Spleen (tissue), 11 donors: ENCODE data around the gene THSD4. TPM values are rescaled to one million over a fixed set of nuclear protein-coding genes. Genes with fewer than 3 reads are reported as not detected.

Experiments used
- DNase-seq: peaks from one replicate; pipeline ENCODE4 v3.0.0-alpha.2; 2020
- H3K27ac ChIP-seq, 8 donors: fragments of 200-600 bp; sonication (generic) in 7 of 8; 1 replicate in 4 of 8; 2 replicates in 4 of 8; pipeline versions ENCODE4 v1.5.0 to v1.8.0; 2016 to 2021; ENCODE audit warnings: inconsistent platforms in 4 of 8, mild to moderate bottlenecking in 4 of 8, moderate library complexity in 1 of 8
- H3K27me3 ChIP-seq, 7 donors: fragments of 200-600 bp; sonication (generic) in 6 of 7; replicated peaks in 1 of 7; 1 replicate in 4 of 7; 2 replicates in 3 of 7; pipeline versions ENCODE4 v1.5.0 to v1.8.0; 2016 to 2021; ENCODE audit warnings: inconsistent platforms in 3 of 7, mild to moderate bottlenecking in 1 of 7
- H3K36me3 ChIP-seq, 6 donors: fragments of 200-600 bp; sonication (generic) in 5 of 6; 1 replicate in 4 of 6; 2 replicates in 2 of 6; pipeline versions ENCODE4 v1.5.0 to v1.8.0; 2016 to 2021; ENCODE audit warnings: inconsistent platforms in 2 of 6
- H3K4me1 ChIP-seq, 6 donors: fragments of 200-600 bp; sonication (generic) in 5 of 6; 1 replicate in 3 of 6; 2 replicates in 3 of 6; pipeline versions ENCODE4 v1.5.0 to v1.8.0; 2016 to 2021; ENCODE audit warnings: inconsistent platforms in 3 of 6
- H3K4me3 ChIP-seq, 8 donors: fragments of 200-600 bp; sonication (generic) in 7 of 8; 1 replicate in 4 of 8; 2 replicates in 4 of 8; pipeline versions ENCODE4 v1.5.0 to v1.8.0; 2016 to 2021; ENCODE audit warnings: inconsistent platforms in 4 of 8, mild to moderate bottlenecking in 4 of 8, moderate library complexity in 2 of 8
- H3K9me3 ChIP-seq, 8 donors: fragments of 200-600 bp; sonication (generic) in 7 of 8; 1 replicate in 4 of 8; 2 replicates in 4 of 8; pipeline versions ENCODE4 v1.5.0 to v1.8.0; 2016 to 2021; ENCODE audit warnings: inconsistent platforms in 4 of 8
- POLR2A ChIP-seq, 3 donors: fragments of 450-650 bp; IDR thresholded peaks; one replicate each; pipeline ENCODE4 v1.5.1; 2017; ENCODE audit warnings: antibody characterized with exemption in 3 of 3, mild to moderate bottlenecking in 1 of 3
- POLR2AphosphoS5 ChIP-seq, 3 donors: sonication (generic); formaldehyde crosslinking; IDR thresholded peaks; one replicate each; pipeline ENCODE4 v1.5.1; 2017; ENCODE audit warnings: antibody characterized with exemption in 3 of 3
- WGBS, 5 donors: extraction: QIAGEN DNeasy Blood & Tissue Kit in 3 of 5; methylation state at CpG; one replicate each; pipeline versions ENCODE4 v1.1.5 to v1.1.7; 2013 to 2018; 5-methylcytosine and 5-hydroxymethylcytosine counted together
- intact Hi-C: fragments of 100-400 bp; cut with DNase I; formaldehyde crosslinking; loops from one replicate; pipeline ENCODE4 v1.15.0; 2023; ENCODE audit warnings: low total_unique reads
- polyA plus RNA-seq, 3 donors: library from polyadenylated mRNA; stranded (reverse); fragments of 200-250 nt; gene quantifications; one replicate each; pipeline ENCODE4 v1.2.1, GENCODE V29; 2013
- total RNA-seq, 7 donors: library from RNA; depleted of rRNA in 3 of 7; stranded (reverse); fragments of >200 nt in 3 of 7; fragmentation: NEBNext Ultra II Directional in 4 of 7; extraction: Animal tissue kit (Norgen Biotek cat#: 25700) in 4 of 7; gene quantifications; one replicate each; pipeline versions ENCODE4 v1.1.0 to v1.2.1, GENCODE V29; 2016 to 2021
- TF ChIP-seq, protein P1 (sequence below), 11 experiments: fragments of 200-600 bp in 7 of 11; fragments of 450-650 bp in 4 of 11; sonication (generic) in 4 of 11; IDR thresholded peaks in 8 of 11; conservative IDR thresholded peaks in 3 of 11; 1 replicate in 7 of 11; 2 replicates in 4 of 11; pipeline versions ENCODE4 v1.4.0 to v1.8.0; 2016 to 2021; ENCODE audit warnings: antibody characterized with exemption in 11 of 11, inconsistent platforms in 4 of 11, mild to moderate bottlenecking in 1 of 11
- donor health status: healthy with polysubstance abuse.
- donor health status: DM: no; HTN: no; CAD: no; lungs with moderate emphysema.
- donor health status: DM: no; HTN: no; CAD: no.
- donor health status: Bipolar disorder and iron deficiency.
- donor health status: healthy.
- donor health status: DM: no; HTN: no; CAD: no.
- donor health status: DM: yes; HTN: yes; CAD: no.

Gene THSD4
- total and polyA plus RNA-seq, 10 donors, result 0.29 to 11.3 (median 3.4) TPM

GRCh38 chr15:71752604-71753289, 637.5 kb downstream of the THSD4 start:
- intact Hi-C loops, result no loop called here
- 49 to 55% (median 55%) methylated on average over 11 of the region's 11 CpGs for WGBS, 5 donors
- peaks cover 0 to 7% (median 0%) of the 10 kb centered on the region in 7 donors for H3K27me3 ChIP-seq

GRCh38 chr15:71753346-71753745, 638.1 kb downstream of the THSD4 start:
- peaks cover 0 to 7% (median 0%) of the 10 kb centered on the region in 7 donors for H3K27me3 ChIP-seq
- no peak overlapping the region for H3K4me3 ChIP-seq
- no peaks in the 10 kb centered on the region for H3K36me3 ChIP-seq
- TF ChIP-seq, protein P1, sequence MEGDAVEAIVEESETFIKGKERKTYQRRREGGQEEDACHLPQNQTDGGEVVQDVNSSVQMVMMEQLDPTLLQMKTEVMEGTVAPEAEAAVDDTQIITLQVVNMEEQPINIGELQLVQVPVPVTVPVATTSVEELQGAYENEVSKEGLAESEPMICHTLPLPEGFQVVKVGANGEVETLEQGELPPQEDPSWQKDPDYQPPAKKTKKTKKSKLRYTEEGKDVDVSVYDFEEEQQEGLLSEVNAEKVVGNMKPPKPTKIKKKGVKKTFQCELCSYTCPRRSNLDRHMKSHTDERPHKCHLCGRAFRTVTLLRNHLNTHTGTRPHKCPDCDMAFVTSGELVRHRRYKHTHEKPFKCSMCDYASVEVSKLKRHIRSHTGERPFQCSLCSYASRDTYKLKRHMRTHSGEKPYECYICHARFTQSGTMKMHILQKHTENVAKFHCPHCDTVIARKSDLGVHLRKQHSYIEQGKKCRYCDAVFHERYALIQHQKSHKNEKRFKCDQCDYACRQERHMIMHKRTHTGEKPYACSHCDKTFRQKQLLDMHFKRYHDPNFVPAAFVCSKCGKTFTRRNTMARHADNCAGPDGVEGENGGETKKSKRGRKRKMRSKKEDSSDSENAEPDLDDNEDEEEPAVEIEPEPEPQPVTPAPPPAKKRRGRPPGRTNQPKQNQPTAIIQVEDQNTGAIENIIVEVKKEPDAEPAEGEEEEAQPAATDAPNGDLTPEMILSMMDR (IDR thresholded peaks at IDR 0.05 in 8 of 11, conservative IDR thresholded peaks at IDR 0.05 in 3 of 11), result no peak
- TF ChIP-seq POLR2AphosphoS5 (IDR thresholded peaks at IDR 0.05) (no peak), POLR2A (IDR thresholded peaks at IDR 0.05) (no peak)
- peaks cover 0 to 9% (median 2%) of the 10 kb centered on the region in 8 donors for H3K9me3 ChIP-seq
- DNase-seq, result no peak
- WGBS, 5 donors, result 81 to 100% (median 93%) methylated on average over 1 of the region's 1 CpG
- no peak overlapping the region for H3K27ac ChIP-seq
- no peaks in the 10 kb centered on the region for H3K4me1 ChIP-seq
- intact Hi-C loops, result no loop called here

More at GRCh38 chr15:71752604-71753289, 637.5 kb downstream of the THSD4 start:
- TF ChIP-seq, protein P1 (IDR thresholded peaks at IDR 0.05 in 8 of 11, conservative IDR thresholded peaks at IDR 0.05 in 3 of 11), result no peak
- TF ChIP-seq POLR2AphosphoS5 (IDR thresholded peaks at IDR 0.05), result no peak
- no peak for TF ChIP-seq POLR2A (IDR thresholded peaks at IDR 0.05)
- Histone ChIP-seq H3K9me3 (peaks cover 0 to 9% (median 2%) of the 10 kb centered on the region in 8 donors), H3K27ac (no peak overlapping the region), H3K4me3 (no peak overlapping the region), H3K36me3 (no peaks in the 10 kb centered on the region), H3K4me1 (no peaks in the 10 kb centered on the region)
- DNase-seq, result no peak

- Histone ChIP-seq H3K36me3 (no peaks in the 10 kb centered on the region), H3K27me3 (peaks cover 0 to 7% (median 0%) of the 10 kb centered on the region in 7 donors), H3K4me3 (no peak overlapping the region), H3K4me1 (no peaks in the 10 kb centered on the region), H3K27ac (no peak overlapping the region), H3K9me3 (peaks cover 0 to 12% (median 2%) of the 10 kb centered on the region in 8 donors)
- no peak for DNase-seq
- TF ChIP-seq POLR2A (IDR thresholded peaks at IDR 0.05) (no peak), POLR2AphosphoS5 (IDR thresholded peaks at IDR 0.05) (no peak)
- TF ChIP-seq, protein P1 (IDR thresholded peaks at IDR 0.05 in 8 of 11, conservative IDR thresholded peaks at IDR 0.05 in 3 of 11), result no peak
- intact Hi-C loops, result no loop called here
Observed at GRCh38 chr15:71754660-71755059, 639.4 kb downstream of the THSD4 start.

GRCh38 chr15:71755092-71755970, 640.1 kb downstream of the THSD4 start:
- Histone ChIP-seq H3K27ac (no peak overlapping the region), H3K4me1 (no peaks in the 10 kb centered on the region), H3K27me3 (peaks cover 0 to 6% (median 0%) of the 10 kb centered on the region in 7 donors), H3K36me3 (no peaks in the 10 kb centered on the region), H3K4me3 (no peak overlapping the region), H3K9me3 (peaks cover 0 to 18% (median 7%) of the 10 kb centered on the region in 8 donors)
- intact Hi-C loops, result no loop called here
- TF ChIP-seq POLR2A (IDR thresholded peaks at IDR 0.05) (no peak), POLR2AphosphoS5 (IDR thresholded peaks at IDR 0.05) (no peak)
- TF ChIP-seq, protein P1 (IDR thresholded peaks at IDR 0.05 in 8 of 11, conservative IDR thresholded peaks at IDR 0.05 in 3 of 11), result no peak
- WGBS, 5 donors, result 73 to 87% (median 79%) methylated on average over 4 of the region's 4 CpGs
- DNase-seq, result no peak
